Caco-2 (cell line): ENCODE results near the gene RIMS1. TPM values are rescaled to one million over a fixed set of nuclear protein-coding genes. Genes with fewer than 3 reads are reported as not detected.

Source experiments
- BruUV-seq: library from RNA; stranded (reverse); fragments of 400-500 nt; replicated peaks from 2 replicates; lab custom pipeline; 2021; lab: Mats Ljungman, UMichigan
- CTCF ChIA-PET: fragments of 300-600 bp; sonication (Branson Sonifier 250); formaldehyde crosslinking; loops from one replicate; lab custom pipeline; 2022; ENCODE audit warnings: antibody characterized with exemption; lab: Charles Lee
- POLR2A ChIA-PET: fragments of 300-600 bp; sonication (Branson Sonifier 250); formaldehyde crosslinking; loops from one replicate; lab custom pipeline; 2022; ENCODE audit warnings: antibody characterized with exemption; lab: Charles Lee
- DNase-seq, 2 experiments: peaks; one replicate each; pipeline versions ENCODE4 v3.0.0 to v3.0.0-alpha.2; 2020 to 2022
- H3K27me3 ChIP-seq: replicated peaks from 2 replicates; pipeline ENCODE4 v1.6.0; 2011; ENCODE audit warnings: low read length; ENCODE audit not compliant: control insufficient read depth, insufficient read depth
- H3K36me3 ChIP-seq: 2 replicates; pipeline ENCODE4 v1.5.1; 2011; ENCODE audit warnings: low read length; ENCODE audit not compliant: control insufficient read depth, insufficient read depth
- H3K4me1 ChIP-seq: fragments of 250-450 bp; sonication (Bioruptor Pico); 2 replicates; pipeline ENCODE4 v1.5.1; 2020; ENCODE audit warnings: mild to moderate bottlenecking
- H3K4me3 ChIP-seq: 2 replicates; pipeline ENCODE4 v1.5.1; 2011; ENCODE audit warnings: low read depth, mild to moderate bottlenecking, control low read depth, low read length
- H3K9me3 ChIP-seq: fragments of 250-450 bp; sonication (Bioruptor Pico); 2 replicates; pipeline ENCODE4 v1.5.1; 2020; ENCODE audit warnings: mild to moderate bottlenecking, moderate library complexity
- H3K27ac Mint-ChIP-seq: one replicate; pipeline ENCODE4 v1.8.0; 2022; ENCODE audit warnings: mixed read lengths; ENCODE audit not compliant: unreplicated experiment
- H3K27me3 Mint-ChIP-seq: one replicate; pipeline ENCODE4 v1.8.0; 2022; ENCODE audit warnings: mixed read lengths; ENCODE audit not compliant: insufficient read depth, unreplicated experiment
- H3K36me3 Mint-ChIP-seq: one replicate; pipeline ENCODE4 v1.8.0; 2022; ENCODE audit warnings: mild to moderate bottlenecking, mixed read lengths; ENCODE audit not compliant: insufficient read depth, unreplicated experiment
- H3K4me1 Mint-ChIP-seq: one replicate; pipeline ENCODE4 v1.8.0; 2022; ENCODE audit warnings: low read depth, mixed read lengths; ENCODE audit not compliant: unreplicated experiment
- H3K4me3 Mint-ChIP-seq: one replicate; pipeline ENCODE4 v1.8.0; 2022; ENCODE audit warnings: mild to moderate bottlenecking, moderate library complexity, mixed read lengths; ENCODE audit not compliant: unreplicated experiment
- H3K9me3 Mint-ChIP-seq: one replicate; pipeline ENCODE4 v1.8.0; 2022; ENCODE audit warnings: mixed read lengths; ENCODE audit not compliant: unreplicated experiment
- intact Hi-C: fragments of 100-400 bp; cut with micrococcal nuclease; formaldehyde crosslinking; loops from one replicate; pipeline ENCODE4 v1.10.0; 2022; ENCODE audit not compliant: unreplicated experiment
- total RNA-seq: library from RNA; stranded (reverse); gene quantifications from 2 replicates; pipeline ENCODE4 v1.2.3, GENCODE V29; 2022
- TF ChIP-seq, protein P1 (sequence below), 2 experiments: fragments of 200-600 bp in 1 of 2; IDR thresholded peaks; 1 replicate in 1 of 2; 2 replicates in 1 of 2; pipeline versions ENCODE4 v1.5.1 to v1.8.0; 2011 to 2022; ENCODE audit warnings: antibody characterized with exemption in 1 of 2, control low read depth in 1 of 2, inconsistent platforms in 1 of 2, low read depth in 1 of 2, low read length in 1 of 2, mild to moderate bottlenecking in 1 of 2, moderate library complexity in 1 of 2; ENCODE audit not compliant: insufficient read depth in 1 of 2, severe bottlenecking in 1 of 2, unreplicated experiment in 1 of 2

The RIMS1 gene
- total RNA-seq, 1 experiment from 2014 or later, result 3.4 TPM

DNA sequence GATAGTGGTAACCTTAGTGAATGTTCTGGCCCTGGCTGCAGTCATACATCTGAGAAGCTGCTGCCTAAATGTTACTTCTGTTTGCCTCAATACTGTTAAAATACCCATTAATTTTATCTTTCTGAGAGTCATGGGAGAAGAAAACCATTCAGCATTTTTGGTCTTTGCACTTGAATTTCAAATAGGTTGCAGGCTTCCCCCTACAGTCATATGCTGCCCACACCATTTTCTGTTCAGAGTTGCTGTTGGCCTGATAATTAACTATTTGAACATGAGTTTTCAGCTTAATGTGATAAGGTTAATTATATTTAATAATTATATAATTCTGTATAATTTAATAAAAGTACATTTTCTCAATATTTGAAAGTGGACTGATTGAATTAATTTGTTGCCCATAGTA is 410.0 kb downstream of the RIMS1 start:
- Mint-ChIP-seq H3K27ac (no peak overlapping the region), H3K27me3 (no peaks in the 10 kb centered on the region)

DNA sequence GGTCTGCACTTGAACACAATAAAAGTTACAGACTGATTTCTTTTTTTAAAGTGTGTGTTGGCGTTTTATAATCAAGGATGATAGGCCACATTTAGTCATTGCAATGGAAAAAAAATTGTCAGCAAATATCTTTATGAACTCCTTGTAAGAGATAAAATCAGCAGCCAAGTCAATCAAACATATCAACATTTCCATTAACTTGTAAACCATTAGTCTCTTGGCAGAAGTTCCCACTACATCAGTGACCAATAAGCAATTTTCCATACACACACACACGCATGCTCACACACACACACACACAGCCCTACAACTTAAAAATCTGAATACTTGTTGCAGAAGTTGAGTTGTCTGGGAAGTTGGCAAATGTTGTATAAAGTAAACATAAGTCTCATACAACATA is 419.6 kb downstream of the RIMS1 start:
- Histone ChIP-seq H3K4me1 (no peaks in the 10 kb centered on the region), H3K27me3 (no peaks in the 10 kb centered on the region), H3K9me3 (no peaks in the 10 kb centered on the region), H3K36me3 (no peaks in the 10 kb centered on the region), H3K4me3 (no peak overlapping the region)
- no TSS peak for BruUV-seq
- ChIA-PET POLR2A (no interaction called here), CTCF (no interaction called here)
- intact Hi-C loops, result no loop called here
- Mint-ChIP-seq H3K36me3 (no peaks in the 10 kb centered on the region), H3K27me3 (no peaks in the 10 kb centered on the region), H3K4me3 (no peak overlapping the region), H3K9me3 (no peaks in the 10 kb centered on the region), H3K4me1 (no peaks in the 10 kb centered on the region), H3K27ac (no peak overlapping the region)
- TF ChIP-seq, protein P1, sequence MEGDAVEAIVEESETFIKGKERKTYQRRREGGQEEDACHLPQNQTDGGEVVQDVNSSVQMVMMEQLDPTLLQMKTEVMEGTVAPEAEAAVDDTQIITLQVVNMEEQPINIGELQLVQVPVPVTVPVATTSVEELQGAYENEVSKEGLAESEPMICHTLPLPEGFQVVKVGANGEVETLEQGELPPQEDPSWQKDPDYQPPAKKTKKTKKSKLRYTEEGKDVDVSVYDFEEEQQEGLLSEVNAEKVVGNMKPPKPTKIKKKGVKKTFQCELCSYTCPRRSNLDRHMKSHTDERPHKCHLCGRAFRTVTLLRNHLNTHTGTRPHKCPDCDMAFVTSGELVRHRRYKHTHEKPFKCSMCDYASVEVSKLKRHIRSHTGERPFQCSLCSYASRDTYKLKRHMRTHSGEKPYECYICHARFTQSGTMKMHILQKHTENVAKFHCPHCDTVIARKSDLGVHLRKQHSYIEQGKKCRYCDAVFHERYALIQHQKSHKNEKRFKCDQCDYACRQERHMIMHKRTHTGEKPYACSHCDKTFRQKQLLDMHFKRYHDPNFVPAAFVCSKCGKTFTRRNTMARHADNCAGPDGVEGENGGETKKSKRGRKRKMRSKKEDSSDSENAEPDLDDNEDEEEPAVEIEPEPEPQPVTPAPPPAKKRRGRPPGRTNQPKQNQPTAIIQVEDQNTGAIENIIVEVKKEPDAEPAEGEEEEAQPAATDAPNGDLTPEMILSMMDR (IDR thresholded peaks at IDR 0.05; ENCODE audit: insufficient read depth in 1 of 2, low read depth in 1 of 2, low read length in 1 of 2, severe bottlenecking in 1 of 2, unreplicated experiment in 1 of 2), result no peak
- DNase-seq, result no peak

More for the DNA sequence above, 410.0 kb downstream of the RIMS1 start:
- ChIA-PET POLR2A (no interaction called here), CTCF (no interaction called here)
- H3K4me1 ChIP-seq, result peaks cover 8% of the 10 kb centered on the region; the same call in 1 of the 2 replicates
- Mint-ChIP-seq H3K4me1 (peaks cover 6% of the 10 kb centered on the region), H3K9me3 (no peaks in the 10 kb centered on the region), H3K4me3 (no peak overlapping the region), H3K36me3 (no peaks in the 10 kb centered on the region)
- H3K36me3 ChIP-seq, result no peaks in the 10 kb centered on the region
- BruUV-seq, result no TSS peak
- DNase-seq, result no peak
- no peaks in the 10 kb centered on the region for H3K27me3 ChIP-seq
- no peaks in the 10 kb centered on the region for H3K9me3 ChIP-seq
- H3K4me3 ChIP-seq, result no peak overlapping the region
- intact Hi-C loops, result no loop called here
- TF ChIP-seq, protein P1 (IDR thresholded peaks at IDR 0.05; ENCODE audit: insufficient read depth in 1 of 2, low read depth in 1 of 2, low read length in 1 of 2, severe bottlenecking in 1 of 2, unreplicated experiment in 1 of 2), result no peak

DNA sequence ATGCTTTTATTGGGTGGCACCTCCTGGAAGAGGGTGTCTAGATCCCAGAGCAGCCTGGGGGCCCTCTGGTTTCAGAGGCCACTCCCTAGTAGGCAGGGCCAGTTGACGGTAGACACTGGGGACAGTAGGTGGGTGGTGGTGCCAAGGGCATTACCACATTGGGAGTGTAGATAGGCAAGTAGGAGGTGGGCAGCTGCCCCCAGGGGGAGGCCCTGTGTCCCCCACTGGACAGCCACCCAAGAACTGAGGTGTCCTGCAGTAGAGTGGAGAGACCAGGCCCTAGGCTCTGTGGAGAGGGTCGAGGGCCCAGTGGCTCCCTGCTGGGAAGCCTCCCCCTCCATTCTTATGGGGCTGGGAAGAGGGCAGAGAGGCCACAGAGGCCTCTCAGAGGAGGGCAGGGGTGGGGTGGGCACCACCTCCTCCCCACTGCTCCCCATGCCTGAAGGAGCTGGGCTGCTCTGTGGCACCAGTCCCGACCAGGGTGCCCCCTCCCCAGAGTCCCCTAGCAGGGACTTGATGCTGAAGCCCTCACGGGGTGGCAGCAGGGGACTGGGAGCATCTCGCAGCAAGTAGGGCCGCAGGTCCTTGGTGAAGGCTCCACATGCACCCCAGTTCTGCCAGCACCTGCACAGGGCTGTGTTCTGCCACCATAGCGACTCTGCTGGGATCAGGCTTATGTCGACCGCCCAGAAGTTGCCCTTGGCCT is 430.5 kb downstream of the RIMS1 start:
- BruUV-seq, result no TSS peak
- H3K27me3 ChIP-seq, result no peaks in the 10 kb centered on the region
- H3K4me1 Mint-ChIP-seq, result no peaks in the 10 kb centered on the region
- ChIA-PET POLR2A (no interaction called here), CTCF (no interaction called here)
- TF ChIP-seq, protein P1 (IDR thresholded peaks at IDR 0.05; ENCODE audit: insufficient read depth in 1 of 2, low read depth in 1 of 2, low read length in 1 of 2, severe bottlenecking in 1 of 2, unreplicated experiment in 1 of 2), result no peak
- H3K36me3 ChIP-seq, result no peaks in the 10 kb centered on the region
- intact Hi-C loops, result no loop called here
- no peak overlapping the region for H3K4me3 ChIP-seq
- H3K9me3 Mint-ChIP-seq, result no peaks in the 10 kb centered on the region
- H3K4me3 Mint-ChIP-seq, result no peak overlapping the region
- H3K9me3 ChIP-seq, result no peaks in the 10 kb centered on the region
- DNase-seq, result no peak
- no peaks in the 10 kb centered on the region for H3K4me1 ChIP-seq
- no peaks in the 10 kb centered on the region for H3K27me3 Mint-ChIP-seq
- H3K27ac Mint-ChIP-seq, result no peak overlapping the region
- no peaks in the 10 kb centered on the region for H3K36me3 Mint-ChIP-seq
